ENCODE data around the gene APRT.

Gene APRT

GRCh38 chr16:88764913-88765349 lies 46.8 kb downstream of the APRT start:
- no peak overlapping the region for H3K4me3 ChIP-seq (ENCODE audit: low read length)
- DNase-seq (ENCODE audit: low read depth), result peak; percentile 86
- no peak for TF ChIP-seq CTCF (IDR thresholded peaks at IDR 0.05; ENCODE audit: insufficient read depth, low read depth, low read length, missing control alignments)

GRCh38 chr16:88764080-88764479 lies 47.6 kb downstream of the APRT start:
- TF ChIP-seq CTCF (IDR thresholded peaks at IDR 0.05; ENCODE audit: insufficient read depth, low read depth, low read length, missing control alignments), result no peak
- no peak overlapping the region for H3K4me3 ChIP-seq (ENCODE audit: low read length)
- no peak for DNase-seq (ENCODE audit: low read depth)

GRCh38 chr16:88763502-88764053 lies 48.1 kb downstream of the APRT start:
- no peak overlapping the region for H3K4me3 ChIP-seq (ENCODE audit: low read length)
- no peak for DNase-seq (ENCODE audit: low read depth)
- no peak for TF ChIP-seq CTCF (IDR thresholded peaks at IDR 0.05; ENCODE audit: insufficient read depth, low read depth, low read length, missing control alignments)

GRCh38 chr16:88762941-88763340 lies 48.8 kb downstream of the APRT start:
- DNase-seq (ENCODE audit: low read depth), result no peak
- no peak for TF ChIP-seq CTCF (IDR thresholded peaks at IDR 0.05; ENCODE audit: insufficient read depth, low read depth, low read length, missing control alignments)
- H3K4me3 ChIP-seq (ENCODE audit: low read length), result no peak overlapping the region

DNA sequence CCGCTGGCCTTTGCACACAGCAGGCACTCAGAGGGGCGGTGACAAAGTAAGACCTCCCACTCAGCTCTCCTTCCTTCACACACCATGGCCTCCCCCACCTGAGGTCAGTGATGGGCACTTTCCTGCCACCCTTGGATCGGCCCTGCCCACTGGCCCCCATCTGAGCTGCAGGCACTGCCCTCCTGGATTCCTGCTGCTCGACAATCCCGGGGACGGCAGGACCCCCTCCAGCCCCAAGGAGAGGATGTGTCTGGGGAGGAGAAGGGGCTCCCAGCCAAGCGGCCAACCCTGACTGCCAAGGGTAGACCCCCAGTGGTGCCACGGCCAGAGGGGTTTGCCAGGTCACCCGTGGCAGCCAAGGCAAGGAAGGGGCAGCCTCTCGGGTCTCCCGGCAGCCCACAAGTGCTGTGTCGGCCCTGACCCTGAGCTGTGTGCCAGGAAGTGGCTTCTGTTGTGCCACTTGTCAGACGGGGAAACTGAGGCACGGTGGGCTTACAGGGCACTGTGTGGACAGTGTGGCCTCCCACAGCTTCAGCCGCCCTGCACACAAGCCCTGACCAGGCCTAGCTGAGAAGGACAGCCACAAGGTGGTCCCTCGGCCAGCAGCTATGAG lies 49.4 kb downstream of the APRT start:
- no peak for DNase-seq (ENCODE audit: low read depth)
- TF ChIP-seq CTCF (IDR thresholded peaks at IDR 0.05; ENCODE audit: insufficient read depth, low read depth, low read length, missing control alignments), result no peak
- no peak overlapping the region for H3K4me3 ChIP-seq (ENCODE audit: low read length)

- DNase-seq (ENCODE audit: low read depth), result no peak
- no peak overlapping the region for H3K4me3 ChIP-seq (ENCODE audit: low read length)
- TF ChIP-seq CTCF (IDR thresholded peaks at IDR 0.05; ENCODE audit: insufficient read depth, low read depth, low read length, missing control alignments), result no peak
These were observed 49.9 kb downstream of the APRT start for GRCh38 chr16:88761830-88762229.

DNA sequence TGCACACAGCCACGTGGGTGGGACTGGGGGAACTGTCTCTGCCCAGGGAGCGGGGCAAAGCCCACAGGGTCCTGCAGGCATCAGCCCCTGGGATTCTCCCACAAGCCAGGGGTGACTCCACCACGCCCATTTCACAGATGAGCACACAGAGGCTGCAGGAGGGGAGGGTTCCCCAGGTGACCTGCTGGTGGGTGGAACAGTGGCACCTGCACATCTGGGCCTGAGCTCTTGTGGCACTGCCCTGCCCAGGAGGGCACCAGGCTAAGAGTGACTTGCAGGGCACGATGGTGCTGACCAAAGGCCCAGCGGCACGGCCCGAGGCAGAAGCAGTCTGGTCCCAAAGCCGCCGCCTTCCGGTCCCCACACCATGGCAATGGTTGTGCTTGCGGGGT lies 50.6 kb downstream of the APRT start:
- DNase-seq (ENCODE audit: low read depth), result no peak
- no peak for TF ChIP-seq CTCF (IDR thresholded peaks at IDR 0.05; ENCODE audit: insufficient read depth, low read depth, low read length, missing control alignments)
- no peak overlapping the region for H3K4me3 ChIP-seq (ENCODE audit: low read length)

Measured in epithelial cell of esophagus (primary cell).